K562 (cell line): ENCODE measurements around the gene TSPAN18. TPM values are rescaled to one million over a fixed set of nuclear protein-coding genes. Genes with fewer than 3 reads are reported as not detected.

Experiments used
- AFF1 ChIP-seq, 2 experiments: fragments of 450-650 bp; IDR thresholded peaks; 2 replicates each; pipeline ENCODE4 v1.6.1; 2018; ENCODE audit warnings: mild to moderate bottlenecking in 2 of 2, low read depth in 1 of 2; ENCODE audit not compliant: partially characterized antibody in 2 of 2
- GTF2B ChIP-seq: IDR thresholded peaks from 2 replicates; pipeline ENCODE4 v1.6.1; 2011; ENCODE audit not compliant: insufficient read length; ENCODE audit errors: extremely low read depth
- MCM7 ChIP-seq, 2 experiments: fragments of 450-650 bp; IDR thresholded peaks; 2 replicates each; pipeline ENCODE4 v1.6.1; 2016 to 2018
- PHF8 ChIP-seq: fragments of 200-600 bp; sonication (generic); IDR thresholded peaks from 2 replicates; pipeline ENCODE4 v1.6.1; 2012; ENCODE audit warnings: mixed run types, mild to moderate bottlenecking, inconsistent platforms, low read length, moderate library complexity, borderline replicate concordance
- RFX1 ChIP-seq: fragments of 450-650 bp; IDR thresholded peaks from 2 replicates; pipeline ENCODE4 v1.6.1; 2016; ENCODE audit warnings: mild to moderate bottlenecking, moderate library complexity
- VEZF1 ChIP-seq: fragments of 200-800 bp; sonication (Bioruptor generic); IDR thresholded peaks from 2 replicates; pipeline ENCODE4 v1.6.1; 2017; ENCODE audit warnings: missing genetic modification characterization, missing compliant biosample characterization
- ZFP91 ChIP-seq: sonication (generic); formaldehyde crosslinking; IDR thresholded peaks from 2 replicates; pipeline ENCODE4 v1.8.0; 2022; ENCODE audit warnings: mild to moderate bottlenecking, missing genetic modification reagents
- ZNF23 ChIP-seq: fragments of 250-450 bp; sonication (Bioruptor Pico); IDR thresholded peaks from 2 replicates; pipeline ENCODE4 v1.4.0; 2020; ENCODE audit warnings: mild to moderate bottlenecking
- polyA plus RNA-seq, 8 experiments: library from polyadenylated mRNA; depleted of rRNA in 4 of 8; stranded (reverse) in 5 of 8; unstranded in 3 of 8; fragments of >200 nt; fragmentation: Nextera tagmentation in 2 of 8; fragmentation: Illumina TruSeq in 1 of 8; extraction: Ambion mirVana in 2 of 8; extraction: Trizol in 1 of 8; gene quantifications; 2 replicates each; pipeline versions ENCODE4 v1.2.1 to v1.2.3, GENCODE V29; 2011 to 2014; ENCODE audit warnings: inconsistent platforms in 1 of 8, missing spikeins in 1 of 8
- total RNA-seq, 7 experiments: library from RNA; depleted of rRNA in 6 of 7; stranded (reverse); fragments of >200 nt in 6 of 7; fragmentation: Illumina TruSeq in 2 of 7; extraction: Trizol in 2 of 7; gene quantifications; 2 replicates each; pipeline versions ENCODE4 v1.2.1 to v1.2.3, GENCODE V29; 2011 to 2021; ENCODE audit warnings: low replicate concordance in 1 of 7

Gene TSPAN18
- total and polyA plus RNA-seq, 9 of the 15 experiments (the other 6 are each of a cell fraction or from before 2014, with no cell fraction given) = 0.17 to 0.35 (median 0.22) TPM; not detected in 4

- TF ChIP-seq GTF2B (no peak), MCM7 (IDR thresholded peaks at IDR 0.05) (no peak), PHF8 (no peak), VEZF1 (CRISPR knock-in tag) (peak; percentile 25; the same call in 1 of the 2 replicates), ZFP91 (CRISPR knock-in tag) (peak; percentile 76), RFX1 (peak; percentile 80), AFF1 (IDR thresholded peaks at IDR 0.05; ENCODE audit: low read depth in 1 of 2, partially characterized antibody in 2 of 2) (no peak), ZNF23 (CRISPR knock-in tag) (no peak)
These were observed 66.8 kb downstream of the TSPAN18 start (continued) for GRCh38 chr11:44793350-44794090.
